Stimulated activated CD8-positive, alpha-beta memory T cell treated with anti-CD3 and anti-CD28 coated beads, Interleukin-4, amount 100 ng/mL, for 24 hours (primary cell): Measurements from ENCODE around the gene CIB2.
"Not testable (repeated sequence)": the region's sequence is repeated elsewhere in the genome, so short reads cannot be mapped to it uniquely, and the experiment has no call there.

ENCODE experiments used
- DNase-seq: peaks from one replicate; pipeline ENCODE4 v3.0.0-alpha.2; 2020; ENCODE audit warnings: low read depth

CIB2 gene

GRCh38 chr15:78131295-78132061, at the start of gene CIB2:
TSS of gene CIB2 (minus strand) at chr15:78131445. CDS start at chr15:78131215, 230 bp downstream.
- DNase-seq, result peak; percentile 64

- DNase-seq, result no peak
These were observed 48.7 kb upstream of the CIB2 start for GRCh38 chr15:78179906-78180305.

GRCh38 chr15:78179286-78179840, 48.1 kb upstream of the CIB2 start:
- no peak for DNase-seq

GRCh38 chr15:78178064-78178463, 46.8 kb upstream of the CIB2 start:
- DNase-seq, result no peak

DNA sequence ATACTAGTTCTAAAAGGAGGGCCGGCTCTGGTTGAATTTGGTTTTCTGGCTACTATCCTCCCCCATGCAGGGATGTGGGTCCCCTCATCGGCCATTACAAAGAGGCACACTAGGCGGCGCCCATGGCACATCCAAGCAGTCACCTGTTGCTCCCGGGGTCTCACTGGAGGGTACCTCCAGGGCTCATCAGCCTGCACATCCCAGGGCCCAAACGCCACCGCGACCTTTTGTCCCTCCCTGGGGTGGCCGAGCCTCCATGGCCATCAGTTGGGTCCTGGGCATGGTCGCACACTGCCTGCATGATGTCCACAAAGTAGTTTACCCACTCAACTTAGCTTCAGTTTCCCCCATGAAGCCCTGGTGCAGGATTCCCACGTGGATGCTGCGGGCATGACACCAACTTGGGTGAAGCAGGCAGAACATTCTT, 46.2 kb upstream of the CIB2 start:
- DNase-seq, result no peak

DNA sequence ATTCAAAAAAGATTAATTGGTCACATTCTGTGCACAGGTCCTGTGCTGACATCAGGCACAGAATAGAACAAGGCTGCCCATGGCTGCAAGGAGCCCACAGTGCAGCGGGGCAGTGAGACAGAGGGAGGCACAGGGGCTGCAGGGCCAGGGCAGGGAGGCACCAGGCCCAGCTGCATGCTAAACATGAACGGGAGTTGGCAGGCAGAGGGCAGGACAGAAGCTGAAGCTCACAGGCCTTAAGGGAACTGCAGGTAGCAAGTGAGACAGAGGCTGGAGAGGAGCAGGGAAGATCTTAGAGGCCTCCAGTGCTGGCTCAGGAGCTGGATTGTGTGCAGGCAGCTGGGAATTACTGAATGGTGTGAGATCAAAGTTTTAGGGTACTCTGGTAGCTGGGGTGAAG, 44.1 kb upstream of the CIB2 start:
- DNase-seq, result no peak

GRCh38 chr15:78174401-78174800, 43.2 kb upstream of the CIB2 start:
- no peak for DNase-seq

DNA sequence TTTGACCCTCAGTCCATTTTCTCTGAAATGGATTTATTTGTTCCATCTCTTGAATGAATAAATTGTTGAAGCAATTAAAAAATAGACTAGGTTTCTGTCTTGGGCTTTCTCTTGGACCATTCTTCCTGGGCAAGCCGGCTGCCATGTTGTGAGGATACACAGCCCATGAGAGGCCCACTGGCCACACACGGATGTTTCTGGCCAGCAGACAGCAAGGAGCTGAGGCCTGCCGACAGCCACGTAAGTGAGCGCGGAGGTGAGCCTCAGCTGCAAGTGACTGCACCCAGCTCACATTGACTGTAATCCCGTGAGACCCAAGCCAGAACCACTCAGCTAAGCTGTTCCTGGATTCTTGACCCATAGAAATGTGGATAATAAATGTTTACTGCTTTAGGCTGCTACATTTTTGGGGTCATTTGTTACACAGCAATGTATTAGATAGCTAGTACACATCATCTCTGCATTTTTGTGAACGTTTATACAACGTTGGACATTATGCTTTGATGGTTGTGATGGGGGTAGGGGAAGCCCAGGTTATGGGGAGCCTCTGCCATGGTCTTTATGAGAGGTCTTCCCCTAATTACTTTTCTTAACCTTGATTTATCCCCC, 40.7 kb upstream of the CIB2 start:
- DNase-seq, result no peak

- DNase-seq, result no peak
These were observed 39.9 kb upstream of the CIB2 start for GRCh38 chr15:78170848-78171773.

DNA sequence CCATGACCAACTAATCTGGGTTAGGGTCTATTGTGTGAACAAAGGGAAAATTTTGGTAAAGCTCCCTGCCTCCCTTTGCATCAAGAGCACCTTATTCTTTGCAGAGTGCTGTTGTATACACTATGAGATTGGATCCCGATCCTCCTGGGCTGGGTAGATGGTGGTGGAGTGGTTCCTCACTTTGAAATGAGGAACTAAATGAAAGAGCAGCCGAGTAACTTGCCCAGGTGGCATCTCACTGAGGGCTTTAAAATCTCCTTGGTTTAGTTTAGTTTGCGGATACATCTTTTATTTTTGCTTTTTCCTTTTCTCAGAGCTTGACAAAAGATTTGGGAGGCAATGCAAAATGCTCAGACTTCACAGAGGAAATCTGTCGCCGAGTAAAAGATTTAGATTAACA, 37.4 kb upstream of the CIB2 start:
- no peak for DNase-seq

GRCh38 chr15:78167227-78167888, 36.1 kb upstream of the CIB2 start:
- no peak for DNase-seq

DNA sequence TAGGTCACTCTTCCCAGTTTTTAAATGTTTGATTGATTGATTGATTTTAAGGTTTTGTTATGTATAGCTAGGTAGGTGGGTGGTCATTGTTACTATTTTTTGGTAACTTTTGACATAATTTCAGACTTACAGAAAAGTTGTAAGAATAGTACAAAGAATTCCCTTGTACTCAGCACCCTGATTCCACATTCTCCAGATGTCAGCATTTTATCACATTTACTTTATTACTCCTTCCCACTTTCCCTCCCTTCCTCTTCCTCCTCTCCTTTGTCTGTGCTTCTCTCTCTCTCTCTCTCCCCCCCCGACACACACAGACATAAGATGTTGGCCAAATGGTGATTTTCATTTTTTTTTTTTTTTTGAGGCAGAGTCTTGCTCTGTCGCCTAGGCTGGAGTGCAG, 32.8 kb upstream of the CIB2 start:
- DNase-seq, result no peak

- DNase-seq, result peak; percentile 21
These were observed 30.8 kb upstream of the CIB2 start for GRCh38 chr15:78162038-78162437.

- no peak for DNase-seq
These were observed 28.1 kb upstream of the CIB2 start for GRCh38 chr15:78159395-78159794.

GRCh38 chr15:78157203-78157602, 26.0 kb upstream of the CIB2 start:
- no peak for DNase-seq

GRCh38 chr15:78156653-78157052, 25.4 kb upstream of the CIB2 start:
- DNase-seq, result no peak

GRCh38 chr15:78155355-78155939, 24.2 kb upstream of the CIB2 start:
- DNase-seq, result no peak

GRCh38 chr15:78154955-78155354, 23.7 kb upstream of the CIB2 start:
- DNase-seq, result no peak

DNA sequence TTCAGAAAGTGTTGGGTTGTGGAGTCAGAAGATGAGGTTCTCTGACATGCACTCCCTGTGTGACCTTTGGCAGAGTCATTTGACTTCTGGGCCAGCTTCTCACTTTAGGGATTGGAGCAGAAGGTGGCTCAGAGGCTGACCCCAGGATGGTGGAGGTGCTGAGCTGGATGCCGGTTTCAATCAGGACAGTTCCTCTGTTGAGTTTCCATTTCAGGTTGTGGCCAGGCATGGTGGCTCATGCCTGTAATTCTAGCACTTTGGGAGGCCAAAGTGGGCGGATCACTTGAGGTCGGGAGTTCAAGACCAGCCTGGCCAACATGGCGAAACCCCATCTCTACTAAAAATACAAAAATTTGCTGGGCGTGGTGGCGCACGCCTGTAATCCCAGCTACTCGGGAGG, 19.8 kb upstream of the CIB2 start:
- DNase-seq, result not testable (repeated sequence)

- no peak for DNase-seq
These were observed 18.8 kb upstream of the CIB2 start for GRCh38 chr15:78149805-78150751.
